Measurements from ENCODE around the gene RGS4.

The RGS4 gene

DNA sequence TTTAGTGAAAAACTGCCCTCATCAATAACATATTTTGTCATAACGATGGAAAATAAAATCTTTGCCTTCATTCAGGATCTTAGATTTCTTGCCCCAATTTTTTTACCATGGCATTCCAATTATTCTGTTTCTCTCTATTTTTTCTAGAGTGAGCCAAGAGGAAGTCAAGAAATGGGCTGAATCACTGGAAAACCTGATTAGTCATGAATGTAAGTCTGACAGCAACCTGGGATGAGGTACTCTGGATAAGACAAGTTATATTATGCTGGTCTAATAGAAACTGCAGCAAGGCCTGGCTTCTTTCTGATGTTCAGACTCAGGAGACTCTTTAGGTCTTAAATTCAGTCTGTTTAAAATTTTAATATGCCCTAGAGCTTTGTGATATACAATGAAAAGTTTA, 3.5 kb downstream of the RGS4 start:
- peak; percentile 54 for DNase-seq (ENCODE audit: low read depth)
- TF ChIP-seq CTCF (conservative IDR thresholded peaks at IDR 0.05; ENCODE audit: control insufficient read depth, insufficient read depth, low read depth, low read length): no peak
- no peak overlapping the region for H3K4me3 ChIP-seq (ENCODE audit: control insufficient read depth, low read depth, low read length)

DNA sequence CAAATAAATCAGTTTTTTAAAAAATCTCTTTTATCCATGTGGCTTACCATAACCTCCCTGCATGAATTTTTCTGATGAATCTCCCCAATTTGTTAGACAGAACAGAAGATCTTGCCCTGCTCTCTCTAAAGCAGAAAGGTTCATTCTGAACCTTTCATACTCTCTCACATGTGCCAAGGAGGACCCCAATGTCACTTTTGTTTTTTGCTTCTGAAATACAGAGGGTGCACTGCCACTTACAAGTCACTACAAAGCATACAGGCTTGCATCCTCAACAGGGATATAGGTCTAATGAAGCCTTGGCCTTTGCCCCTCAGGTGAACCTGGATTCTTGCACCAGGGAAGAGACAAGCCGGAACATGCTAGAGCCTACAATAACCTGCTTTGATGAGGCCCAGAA, 4.8 kb downstream of the RGS4 start:
- H3K4me3 ChIP-seq (ENCODE audit: control insufficient read depth, low read depth, low read length): no peak overlapping the region
- no peak for TF ChIP-seq CTCF (conservative IDR thresholded peaks at IDR 0.05; ENCODE audit: control insufficient read depth, insufficient read depth, low read depth, low read length)
- DNase-seq (ENCODE audit: low read depth): no peak

DNA sequence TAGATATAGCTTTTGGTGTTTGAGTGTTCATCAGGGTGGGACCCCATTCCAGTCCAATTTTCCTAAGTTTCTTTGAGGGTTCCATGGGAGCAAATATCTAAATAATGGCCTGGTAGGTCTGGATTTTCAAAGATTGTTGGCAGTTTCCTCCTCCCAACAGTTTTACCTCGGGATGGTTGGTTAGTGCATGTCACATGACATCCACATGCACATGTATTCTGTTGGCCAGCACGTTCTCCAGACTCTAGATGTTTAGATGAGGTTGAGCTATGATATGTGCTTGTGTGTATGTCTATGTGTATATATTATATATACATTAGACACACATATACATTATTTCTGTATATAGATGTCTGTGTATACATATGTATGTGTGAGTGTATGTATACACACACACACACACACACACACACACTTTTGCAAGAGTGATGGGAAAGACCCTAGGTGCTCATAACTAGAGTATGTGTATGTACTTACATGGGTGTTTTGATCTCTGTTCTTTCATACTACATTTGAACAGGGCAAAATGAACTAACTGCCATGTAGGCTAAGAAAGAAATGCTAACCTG, 5.6 kb downstream of the RGS4 start:
- no peak for TF ChIP-seq CTCF (conservative IDR thresholded peaks at IDR 0.05; ENCODE audit: control insufficient read depth, insufficient read depth, low read depth, low read length)
- H3K4me3 ChIP-seq (ENCODE audit: control insufficient read depth, low read depth, low read length): no peak overlapping the region
- no peak for DNase-seq (ENCODE audit: low read depth)

DNA sequence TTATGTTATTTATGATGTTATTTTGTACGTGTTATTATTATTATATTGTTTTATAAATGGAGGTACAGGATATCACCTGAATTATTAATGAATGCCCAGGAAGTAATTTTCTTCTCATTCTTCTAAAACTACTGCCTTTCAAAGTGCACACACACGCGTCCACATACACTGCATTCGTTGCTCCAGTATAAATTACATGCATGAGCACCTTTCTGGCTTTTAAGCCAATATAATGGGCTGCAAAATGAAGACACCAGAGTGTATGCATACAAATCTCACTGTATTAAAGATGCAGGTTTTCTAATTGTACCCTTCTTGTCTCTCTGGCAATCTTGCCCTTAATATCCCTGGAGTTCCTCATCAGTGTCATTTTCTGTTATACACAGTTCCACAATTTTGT, 6.9 kb downstream of the RGS4 start:
- no peak for DNase-seq (ENCODE audit: low read depth)
- no peak for TF ChIP-seq CTCF (conservative IDR thresholded peaks at IDR 0.05; ENCODE audit: control insufficient read depth, insufficient read depth, low read depth, low read length)
- H3K4me3 ChIP-seq (ENCODE audit: control insufficient read depth, low read depth, low read length): no peak overlapping the region

- H3K4me3 ChIP-seq (ENCODE audit: control insufficient read depth, low read depth, low read length): no peak overlapping the region
- TF ChIP-seq CTCF (conservative IDR thresholded peaks at IDR 0.05; ENCODE audit: control insufficient read depth, insufficient read depth, low read depth, low read length): no peak
- no peak for DNase-seq (ENCODE audit: low read depth)
Observed at GRCh38 chr1:163076446-163076845, 7.3 kb downstream of the RGS4 start.

GRCh38 chr1:163076981-163077761, 8.0 kb downstream of the RGS4 start:
- no peak for TF ChIP-seq CTCF (conservative IDR thresholded peaks at IDR 0.05; ENCODE audit: control insufficient read depth, insufficient read depth, low read depth, low read length)
- peak; percentile 40 for DNase-seq (ENCODE audit: low read depth)
- H3K4me3 ChIP-seq (ENCODE audit: control insufficient read depth, low read depth, low read length): no peak overlapping the region

Measured in fibroblast of mammary gland (primary cell).